HG03060 (cell line): ENCODE results near the gene EEIG1.

Experiments
- ATAC-seq: cut with Tn5 transposase; IDR thresholded peaks from one replicate; pipeline ENCODE4 v1.9.1; 2021; ENCODE audit warnings: low read depth, moderate number of reproducible peaks; ENCODE audit not compliant: unreplicated experiment

Gene EEIG1

DNA sequence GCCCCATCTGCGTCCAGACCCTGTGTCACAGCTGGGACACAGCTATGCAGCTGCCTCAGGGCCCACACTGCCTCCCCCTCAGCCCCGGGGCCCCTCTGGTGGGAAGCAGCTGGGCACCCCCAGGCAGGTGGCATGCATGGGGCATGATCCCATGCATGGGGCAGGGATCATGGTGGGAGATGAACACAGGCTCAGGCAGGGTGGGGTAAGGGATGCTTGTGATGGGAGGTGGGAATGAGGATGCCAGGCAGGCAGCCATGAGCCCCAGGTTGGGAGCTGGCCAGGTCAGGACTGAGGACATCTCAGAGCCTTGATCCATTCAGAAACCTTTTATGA is 19.7 kb downstream of the EEIG1 start:
- no peak for ATAC-seq

DNA sequence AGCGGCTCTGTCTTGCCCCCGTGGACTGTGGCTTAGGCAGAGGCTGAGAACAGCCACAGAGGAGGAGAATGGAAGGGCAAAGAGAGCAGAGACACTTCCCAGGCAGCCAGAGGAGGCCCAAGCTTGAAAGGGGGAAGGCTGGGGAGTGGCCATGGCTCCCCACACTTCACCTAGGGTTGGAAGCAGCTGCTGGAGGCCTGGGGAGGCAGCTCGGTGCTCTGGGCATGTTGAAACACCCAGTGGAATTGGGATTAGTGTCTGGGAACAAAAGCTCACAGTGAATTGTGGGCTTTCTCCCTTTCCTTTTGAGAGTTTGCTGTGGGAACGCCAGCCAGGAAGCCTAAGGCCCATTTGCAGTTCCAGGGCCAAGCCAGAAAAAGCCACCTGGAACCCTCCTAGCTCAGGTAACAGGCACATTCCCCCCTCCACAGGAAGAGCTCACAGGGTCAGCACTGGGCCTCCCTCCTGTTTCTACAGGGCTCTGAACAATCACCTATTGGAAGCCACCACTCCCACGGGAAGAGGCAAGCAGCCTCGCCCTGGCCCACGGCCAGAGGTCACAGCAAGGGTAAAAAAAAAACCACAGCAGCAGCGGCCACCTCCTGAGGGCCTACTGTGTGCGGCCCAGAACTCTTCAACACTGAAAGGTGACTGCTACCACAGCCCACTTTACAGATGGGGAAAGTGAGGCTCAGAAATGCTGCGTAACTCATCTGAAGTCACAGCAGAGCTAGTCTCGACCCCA is 20.2 kb downstream of the EEIG1 start:
- ATAC-seq: no peak

DNA sequence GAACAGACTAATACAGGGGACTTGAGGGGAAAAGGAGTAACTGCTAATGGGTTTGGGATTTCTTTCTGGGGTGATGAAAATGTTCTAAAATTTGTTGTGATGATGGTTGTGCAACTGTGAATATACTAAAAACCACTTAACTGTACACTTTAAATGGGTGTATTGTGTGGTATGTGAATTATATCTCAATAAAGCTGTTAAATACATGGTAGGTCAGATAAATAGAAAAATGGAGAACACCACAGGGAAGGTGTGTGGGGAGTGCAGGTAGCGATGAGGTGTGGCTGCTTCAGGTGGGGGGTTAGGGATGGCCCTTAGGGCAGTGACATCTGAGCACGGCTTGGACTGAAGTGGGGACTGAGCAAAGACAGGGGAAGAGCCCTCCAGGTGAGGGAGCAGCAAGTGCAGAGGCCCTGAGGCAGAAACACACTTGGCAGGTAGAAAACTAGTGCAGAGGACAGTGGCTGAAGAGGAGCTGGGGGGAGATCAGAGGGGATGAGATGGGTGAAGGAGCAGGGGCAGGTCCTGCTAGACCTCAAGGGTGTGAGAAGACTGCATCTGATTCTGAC is 20.9 kb downstream of the EEIG1 start:
- ATAC-seq: no peak

DNA sequence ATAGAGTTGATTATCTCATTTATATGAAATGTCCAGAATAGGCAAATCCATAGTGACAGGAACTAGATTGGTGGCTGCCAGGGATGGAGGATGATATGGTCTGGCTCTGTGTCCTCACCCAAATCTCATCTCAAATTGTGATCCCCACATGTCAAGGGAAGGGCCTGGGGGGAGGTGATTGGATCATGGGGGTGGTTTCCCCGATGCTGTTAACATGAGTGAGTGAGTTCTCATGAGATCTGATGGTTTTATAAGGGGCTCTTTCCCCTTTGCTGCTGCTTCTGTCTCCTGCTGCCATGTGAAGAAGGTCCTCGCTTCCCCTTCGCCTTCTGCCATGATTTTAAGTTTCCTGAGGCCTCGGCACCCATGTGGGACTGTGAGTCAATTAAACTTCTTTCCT is 21.4 kb downstream of the EEIG1 start:
- no peak for ATAC-seq

DNA sequence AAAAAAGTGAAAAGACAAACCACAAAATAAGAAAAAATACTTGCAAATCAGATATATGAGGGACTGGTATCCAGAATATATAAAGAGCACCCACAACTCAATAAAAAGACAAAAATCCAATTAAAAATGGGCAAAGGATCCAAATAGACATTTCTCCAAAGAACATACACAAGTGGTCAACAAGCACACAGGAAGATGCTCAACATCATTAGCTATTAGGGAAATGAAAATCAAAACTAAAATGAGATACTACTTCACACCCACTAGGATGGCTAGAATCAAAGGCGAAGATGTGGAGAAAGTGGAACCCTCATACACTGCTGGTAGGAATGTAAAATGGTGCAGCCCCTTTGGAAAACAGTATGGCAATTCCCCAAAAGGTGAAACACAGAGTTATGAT is 22.1 kb downstream of the EEIG1 start:
- no peak for ATAC-seq

DNA sequence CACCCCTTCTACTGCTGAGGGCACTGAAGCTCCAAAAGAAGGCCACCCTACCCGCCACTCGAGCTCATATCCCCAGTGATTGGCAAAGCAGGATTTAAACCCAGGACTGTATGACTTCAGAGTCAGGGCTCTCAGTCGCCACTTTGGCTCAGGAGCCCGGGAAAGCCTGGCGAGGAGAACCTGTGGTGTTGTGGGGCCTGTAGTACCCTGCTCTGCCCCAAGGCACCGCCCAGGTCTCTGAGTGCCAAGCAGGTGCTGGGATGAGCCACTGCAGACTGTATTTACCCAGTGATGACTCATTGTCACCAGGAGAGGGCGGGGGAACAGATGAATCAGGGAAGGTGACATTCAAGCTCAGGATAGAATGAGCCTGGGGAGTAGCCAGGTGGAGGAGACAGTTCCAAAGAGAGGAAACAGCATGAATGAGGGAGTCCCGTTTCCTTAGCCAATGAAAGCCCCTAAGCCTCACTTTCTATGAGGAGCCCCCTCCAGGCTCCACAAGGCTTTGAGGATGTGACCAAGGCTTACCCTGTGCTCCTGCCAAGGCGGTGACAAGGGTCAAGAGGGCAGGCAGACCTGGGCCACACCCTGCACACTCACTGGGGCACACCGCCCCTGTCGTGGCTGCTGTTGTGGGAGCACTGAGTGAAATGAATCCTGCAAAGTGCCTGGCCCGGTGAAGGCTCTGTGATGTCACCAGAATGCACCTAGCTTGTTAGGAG is 25.3 kb downstream of the EEIG1 start:
- ATAC-seq: no peak

DNA sequence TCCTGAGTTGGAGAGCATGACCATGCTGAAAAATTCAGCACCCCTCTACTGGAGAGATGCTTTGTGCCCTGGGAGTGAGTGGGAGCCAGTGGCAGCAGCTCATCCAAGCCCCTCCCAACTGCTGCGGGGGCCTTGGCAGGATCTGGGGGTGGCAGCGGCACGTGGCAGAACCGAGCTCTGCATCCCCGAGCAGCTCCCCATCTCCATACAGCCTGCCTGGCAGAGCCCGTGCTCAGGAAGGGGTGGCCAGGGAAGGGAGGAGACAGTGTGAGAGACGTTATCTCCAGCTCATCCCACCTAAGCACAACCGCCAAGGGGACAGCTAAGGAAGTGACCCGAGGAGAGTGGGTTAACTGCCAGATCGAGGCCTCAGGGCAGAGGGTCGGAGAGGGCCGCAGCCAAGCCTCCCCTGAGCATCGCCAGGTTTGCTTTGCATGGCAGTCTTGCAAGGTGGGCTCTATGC is 25.9 kb downstream of the EEIG1 start:
- no peak for ATAC-seq

DNA sequence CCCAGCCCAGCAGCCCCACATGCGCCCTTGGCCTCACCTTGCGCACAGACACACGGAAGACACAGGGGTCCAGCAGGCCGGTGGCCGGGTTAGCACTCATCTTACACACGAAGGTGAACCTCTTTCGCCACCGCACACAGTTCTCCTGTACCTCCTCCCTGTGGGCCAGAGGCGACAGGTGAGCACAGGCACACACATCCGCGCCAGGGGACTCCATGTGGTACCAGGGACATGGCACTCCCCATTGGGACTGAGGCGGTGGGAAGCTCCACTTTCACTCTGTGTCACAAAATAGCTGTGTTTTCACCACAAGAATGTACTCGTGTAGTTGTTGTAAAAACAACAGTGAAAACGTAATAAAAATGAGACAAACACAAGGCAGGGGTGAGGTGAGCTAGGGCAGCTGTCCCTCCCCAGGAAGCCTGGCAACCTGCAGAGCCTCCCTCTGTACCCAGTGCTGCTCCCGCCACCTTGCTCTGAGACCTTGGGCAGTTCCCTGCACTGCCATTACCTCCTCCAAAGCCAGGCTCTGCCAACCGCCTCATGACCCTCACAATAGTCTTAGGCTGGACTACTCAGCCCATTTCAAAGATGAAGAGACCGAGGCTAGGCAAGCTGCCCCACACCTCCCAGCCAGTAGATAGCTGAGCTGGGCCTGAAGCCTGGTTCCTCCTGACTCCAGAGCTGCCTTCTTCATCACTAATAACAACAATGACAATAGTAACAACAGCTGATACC is 26.9 kb downstream of the EEIG1 start:
- no peak for ATAC-seq

DNA sequence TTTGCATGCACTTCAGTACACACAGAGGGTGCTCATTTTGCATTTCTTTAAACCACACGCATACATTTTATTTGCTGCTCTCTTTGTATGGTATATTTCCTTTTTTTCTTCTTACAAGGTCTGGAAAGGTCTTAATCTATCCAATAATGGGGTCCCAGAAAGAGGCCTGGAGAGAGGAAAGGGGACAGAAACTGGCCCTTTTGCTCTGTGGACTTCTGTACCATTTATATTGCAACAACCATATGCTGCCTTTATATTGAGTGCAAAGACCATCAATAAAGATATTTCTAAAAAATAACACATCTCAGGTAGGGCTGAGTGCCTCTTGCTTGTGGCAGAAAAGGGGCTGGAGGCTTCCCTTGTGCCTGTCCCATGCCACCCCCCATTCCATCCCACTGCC is 27.6 kb downstream of the EEIG1 start:
- ATAC-seq: no peak

DNA sequence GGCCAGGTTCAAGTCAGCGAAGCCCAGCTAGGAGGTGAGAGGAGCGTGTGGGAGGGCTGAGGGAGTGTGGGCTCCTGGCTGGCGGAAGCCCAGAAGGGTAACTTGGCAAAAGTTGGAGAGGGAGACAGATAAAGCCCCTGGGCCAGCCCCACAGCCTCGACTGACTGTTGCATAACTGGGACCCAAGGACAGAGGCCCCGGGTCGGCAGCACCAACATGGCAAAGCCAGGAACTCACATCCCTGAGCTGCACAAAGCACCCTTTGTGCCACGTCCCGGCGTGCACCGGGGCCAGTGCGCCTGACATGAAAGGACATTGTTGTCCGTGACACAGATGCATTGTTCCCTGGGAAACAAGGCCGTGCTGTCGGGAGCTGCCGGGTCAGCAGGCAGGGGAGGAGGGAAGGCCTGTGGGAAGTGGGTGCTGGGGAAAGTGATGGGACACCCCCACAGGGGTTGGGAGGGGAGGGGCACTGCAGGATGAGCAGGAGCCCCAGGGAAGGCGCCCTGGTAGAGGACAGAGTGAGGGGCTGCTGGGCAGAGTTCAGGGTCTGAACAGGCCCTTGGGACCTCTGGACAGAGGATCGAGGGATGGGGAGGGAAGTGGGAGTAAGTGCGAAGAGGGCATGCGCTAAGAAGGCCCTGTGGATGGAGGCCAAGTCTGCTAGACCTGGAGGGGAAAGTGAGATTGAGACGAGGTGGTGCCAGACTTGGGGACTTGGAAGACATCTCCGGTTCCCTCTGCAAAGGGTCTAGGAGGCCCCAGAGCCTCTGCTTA is 30.1 kb downstream of the EEIG1 start:
- ATAC-seq: no peak

DNA sequence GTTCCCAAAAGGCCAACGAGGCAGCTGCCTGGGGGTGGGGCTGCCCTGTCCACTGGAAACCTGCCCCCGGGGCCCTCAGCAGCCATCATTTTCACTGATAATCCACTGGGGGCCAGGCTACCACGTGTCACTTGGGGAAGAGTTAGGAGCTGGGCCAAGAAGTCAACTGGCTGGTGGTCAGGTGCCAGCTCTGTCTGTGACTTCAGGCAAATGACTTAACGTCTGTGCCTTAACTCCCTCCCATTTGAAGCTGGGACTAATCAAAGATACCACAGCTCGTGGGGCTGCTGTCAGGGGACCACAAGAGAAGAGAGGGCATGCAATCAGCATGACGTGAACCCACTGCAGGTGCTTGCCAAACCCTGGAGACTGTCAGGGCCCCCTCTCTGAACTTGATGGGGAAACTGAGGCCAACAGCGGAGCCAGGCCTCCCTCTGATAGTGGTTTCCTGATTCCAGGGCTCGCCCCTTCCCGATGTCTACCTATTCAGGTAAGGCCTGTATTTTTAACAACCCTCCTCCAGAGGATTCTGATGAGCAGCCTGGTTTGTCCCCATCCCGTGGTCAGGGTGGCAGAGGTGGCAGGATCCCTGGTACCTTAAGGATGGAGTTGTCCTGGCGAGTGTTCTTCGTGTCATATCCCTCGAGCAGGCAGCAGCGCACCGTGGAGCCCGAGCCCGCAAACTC is 30.8 kb downstream of the EEIG1 start:
- no peak for ATAC-seq

DNA sequence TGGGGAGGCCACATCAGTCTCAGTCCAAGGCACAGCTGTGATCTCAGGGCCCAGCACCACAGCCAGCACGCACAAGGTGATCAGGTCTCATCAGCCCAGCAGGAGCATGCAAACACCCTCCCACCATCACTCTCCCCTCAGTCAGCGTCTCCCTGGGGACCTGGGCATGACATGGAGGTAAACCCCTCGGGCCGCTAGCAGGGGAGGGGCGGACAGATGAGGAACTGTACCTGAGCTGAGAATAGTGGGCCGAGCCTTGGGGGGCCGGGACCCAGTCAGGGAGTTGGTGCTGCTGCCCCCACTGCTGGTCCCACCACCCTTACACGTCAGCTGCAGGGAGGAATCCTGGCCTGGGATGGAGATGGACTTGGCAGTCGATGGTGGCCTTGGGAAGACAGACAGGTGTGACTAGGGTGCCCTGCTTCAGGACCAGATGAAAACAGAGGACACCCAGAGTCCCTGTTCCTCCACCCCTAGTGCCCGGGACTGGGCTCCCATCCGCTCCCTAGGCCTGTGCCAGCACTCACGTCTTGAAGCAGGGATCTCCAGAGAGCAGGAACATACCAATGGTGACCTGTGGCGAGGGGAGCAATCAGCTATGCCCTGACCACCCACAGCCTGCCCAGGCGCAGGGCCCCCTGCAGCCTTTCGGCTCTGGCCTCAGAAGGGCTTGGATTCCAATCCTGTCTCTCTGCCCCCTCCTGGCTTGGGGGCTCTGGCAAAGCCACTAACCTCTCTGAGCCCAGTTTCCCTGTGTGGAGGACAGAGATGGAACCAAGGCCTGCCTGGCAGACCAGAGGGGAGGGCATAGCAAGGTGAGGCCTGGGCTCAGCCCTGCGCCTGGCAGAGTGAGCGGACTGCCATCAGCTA is 32.7 kb downstream of the EEIG1 start:
- no peak for ATAC-seq

DNA sequence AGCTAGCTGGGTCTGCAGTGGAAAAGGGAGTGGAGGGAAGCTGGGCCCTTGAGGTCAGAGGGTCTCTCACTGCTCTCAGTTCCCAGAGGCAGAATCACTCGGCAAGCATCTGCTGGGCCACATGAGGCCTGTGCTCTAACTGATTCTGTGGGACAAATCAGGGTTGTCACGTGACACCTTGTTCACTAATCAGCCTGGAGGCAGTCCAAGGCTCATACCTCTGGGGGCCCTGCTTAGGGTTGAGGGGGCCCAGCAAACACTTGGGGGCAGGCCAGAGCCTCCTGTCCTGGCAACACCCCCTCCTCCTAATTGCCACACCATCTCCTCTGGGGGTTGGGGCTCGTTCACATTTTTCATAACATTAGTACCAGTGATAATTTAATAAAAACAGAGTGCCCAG is 34.1 kb downstream of the EEIG1 start:
- no peak for ATAC-seq

DNA sequence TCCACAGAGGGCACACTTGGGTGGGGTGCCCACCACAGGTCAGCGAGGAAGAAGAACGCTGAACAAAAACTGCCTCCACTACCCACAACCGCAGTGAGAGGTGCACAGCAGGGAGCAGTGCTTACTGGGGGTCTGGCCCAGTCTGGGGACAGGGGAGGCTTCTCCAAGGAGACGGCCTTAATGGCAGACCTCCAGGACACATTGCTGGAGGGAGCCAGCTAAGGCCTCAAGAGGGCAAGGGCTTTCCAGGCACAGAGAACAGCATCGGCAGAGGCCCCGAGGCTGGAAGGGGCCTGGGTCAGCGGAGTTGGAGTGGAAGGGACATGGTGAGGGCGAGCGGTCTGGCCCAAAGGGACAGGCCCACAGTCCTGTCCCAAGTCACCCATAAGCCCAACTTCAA is 34.8 kb downstream of the EEIG1 start:
- ATAC-seq: no peak

DNA sequence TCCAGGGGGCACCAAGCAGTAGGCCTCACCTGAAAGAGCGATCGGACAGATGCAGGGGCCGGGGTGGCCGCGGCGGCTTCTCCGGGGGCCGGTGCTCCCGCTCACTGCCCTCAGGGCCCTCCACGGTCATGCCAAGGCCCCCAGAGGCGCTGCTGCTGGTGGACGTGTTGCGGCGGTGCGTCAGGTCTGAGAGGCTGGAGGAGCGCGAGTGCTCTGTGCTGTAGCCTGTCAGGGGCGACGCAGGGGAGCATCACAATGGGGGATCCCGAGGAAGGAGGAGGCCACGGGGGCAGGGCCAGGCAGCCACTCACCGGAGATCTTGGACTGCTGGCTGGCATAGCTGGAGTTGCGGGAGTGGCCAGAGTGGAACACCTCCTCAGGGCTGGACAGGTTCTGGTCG is 35.5 kb downstream of the EEIG1 start:
- ATAC-seq: no peak

DNA sequence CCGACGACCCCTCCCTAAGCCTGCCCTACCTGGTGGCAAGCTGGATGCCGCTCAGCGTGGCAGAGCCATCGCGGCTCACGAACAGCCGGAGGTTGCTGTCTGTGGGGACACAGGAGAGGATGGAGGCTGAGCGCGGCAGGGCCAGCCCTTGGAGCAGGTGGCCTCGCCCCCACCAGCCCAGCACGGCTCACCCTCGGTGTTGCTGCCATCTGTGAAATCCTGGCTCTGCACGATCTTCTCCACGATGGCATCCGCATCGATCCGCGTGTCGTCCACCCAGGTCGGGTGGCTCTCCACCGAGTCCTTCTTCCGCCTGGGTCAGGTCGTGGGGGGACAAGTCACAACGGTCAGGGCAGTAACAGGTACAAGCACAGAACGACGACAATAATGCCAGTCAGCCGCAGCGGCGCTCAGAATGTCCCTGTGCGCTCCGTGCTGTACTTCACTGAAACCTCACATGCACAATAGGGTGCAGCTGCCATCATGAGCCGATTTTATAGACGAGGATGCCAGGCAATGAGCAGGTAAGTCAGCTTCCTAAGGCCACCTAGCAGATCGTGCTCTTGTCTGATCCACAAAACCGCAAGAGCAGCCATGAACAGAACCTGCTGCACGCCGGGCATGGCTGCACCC is 36.1 kb downstream of the EEIG1 start:
- ATAC-seq: no peak

DNA sequence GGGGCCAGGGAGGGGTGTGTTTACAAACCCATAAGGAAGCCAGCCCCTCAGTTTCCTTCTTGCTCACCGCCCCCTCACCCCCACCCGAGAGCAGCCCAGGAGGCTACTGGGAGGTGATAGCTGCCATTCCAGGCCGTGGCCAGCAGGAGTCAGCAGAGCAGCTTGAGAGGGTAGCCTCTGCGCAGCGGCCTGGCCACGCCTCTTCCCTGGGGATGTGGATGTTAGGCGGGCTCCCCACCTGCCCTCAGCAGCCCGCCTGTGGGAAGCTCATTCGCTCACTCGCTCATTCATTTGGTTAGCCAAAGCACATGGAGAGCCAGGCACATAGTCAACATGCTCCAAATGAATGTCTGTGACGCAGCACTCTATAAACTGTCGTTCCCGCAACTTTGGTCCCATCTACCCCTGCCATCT is 37.1 kb downstream of the EEIG1 start:
- ATAC-seq: no peak

DNA sequence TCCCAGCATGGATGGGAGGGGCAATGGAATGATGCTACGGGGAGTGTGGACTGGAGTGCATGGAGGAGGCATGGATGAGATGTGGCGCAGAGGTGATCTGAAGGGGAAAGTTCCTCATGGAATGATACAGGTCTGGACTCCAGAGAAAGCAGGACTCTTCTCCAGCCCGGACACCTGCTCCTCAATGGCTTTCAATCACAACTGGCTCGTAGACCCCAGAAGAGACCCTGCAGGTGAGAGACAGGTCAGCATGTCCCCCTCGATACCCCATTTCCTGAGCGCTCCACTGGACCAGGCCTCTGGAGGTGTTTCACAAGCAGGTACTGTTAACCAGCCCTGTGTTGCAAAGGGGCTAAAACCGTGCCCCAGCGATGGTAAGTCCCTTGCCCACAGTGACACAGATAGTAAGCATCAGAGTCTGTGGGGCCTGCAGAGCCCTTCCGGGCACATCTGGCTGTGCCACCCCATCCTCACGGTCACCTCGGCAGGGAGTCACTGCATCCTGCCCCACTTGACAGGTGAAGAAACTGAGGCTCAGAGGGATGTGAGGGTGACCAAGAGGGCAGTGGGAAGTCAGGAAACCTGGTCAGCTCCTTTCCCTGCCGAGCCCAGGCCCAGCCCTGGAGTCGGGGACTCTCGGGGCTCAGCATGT is 37.7 kb downstream of the EEIG1 start:
- no peak for ATAC-seq
